NCI-H1105 treated with DMSO at 0.1 percent for 48 hours (cell line): Measurements from ENCODE around the gene TRIM47.

Experiments
- DNase-seq: peaks from one replicate; lab custom pipeline; 2025; lab: John Stamatoyannopoulos, UW

The TRIM47 gene

GRCh38 chr17:75908201-75908600, 29.8 kb upstream of the TRIM47 start:
- peak; percentile 75 for DNase-seq

DNA sequence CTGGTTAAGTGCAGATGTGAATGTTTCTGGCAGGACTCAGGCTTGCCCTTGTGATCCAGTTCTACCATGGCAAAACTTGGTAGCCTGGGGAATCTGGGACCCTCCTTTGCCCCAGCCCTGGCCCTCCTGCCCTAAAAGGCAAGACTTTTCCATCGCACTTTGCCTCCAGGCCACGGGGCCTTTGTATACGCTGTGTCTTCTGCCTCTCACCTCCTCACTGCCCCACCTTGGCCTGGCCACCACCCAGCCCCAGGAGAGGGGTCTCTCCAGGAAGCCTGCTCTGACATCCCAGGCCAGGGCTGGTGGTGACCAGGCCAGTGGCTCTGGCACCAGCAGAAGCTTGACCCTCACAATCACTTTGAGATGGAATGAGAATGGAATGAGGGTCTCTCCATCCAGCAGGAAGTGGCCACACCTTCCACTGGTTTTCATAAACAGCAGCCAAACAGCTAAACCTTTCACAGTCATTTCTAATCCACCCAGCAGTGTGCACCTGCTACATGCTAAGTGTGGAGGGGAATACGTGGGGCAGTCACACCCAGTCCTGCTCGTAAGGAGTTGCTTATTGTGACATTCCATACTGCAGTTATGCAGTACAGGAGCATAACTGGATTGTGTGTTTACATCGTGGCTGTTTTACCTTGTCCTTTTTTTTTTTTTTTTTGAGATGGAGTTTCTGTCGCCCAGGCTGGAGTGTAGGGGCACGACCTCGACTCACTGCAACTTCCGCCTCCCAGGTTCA, 27.9 kb upstream of the TRIM47 start:
- DNase-seq = no peak

DNA sequence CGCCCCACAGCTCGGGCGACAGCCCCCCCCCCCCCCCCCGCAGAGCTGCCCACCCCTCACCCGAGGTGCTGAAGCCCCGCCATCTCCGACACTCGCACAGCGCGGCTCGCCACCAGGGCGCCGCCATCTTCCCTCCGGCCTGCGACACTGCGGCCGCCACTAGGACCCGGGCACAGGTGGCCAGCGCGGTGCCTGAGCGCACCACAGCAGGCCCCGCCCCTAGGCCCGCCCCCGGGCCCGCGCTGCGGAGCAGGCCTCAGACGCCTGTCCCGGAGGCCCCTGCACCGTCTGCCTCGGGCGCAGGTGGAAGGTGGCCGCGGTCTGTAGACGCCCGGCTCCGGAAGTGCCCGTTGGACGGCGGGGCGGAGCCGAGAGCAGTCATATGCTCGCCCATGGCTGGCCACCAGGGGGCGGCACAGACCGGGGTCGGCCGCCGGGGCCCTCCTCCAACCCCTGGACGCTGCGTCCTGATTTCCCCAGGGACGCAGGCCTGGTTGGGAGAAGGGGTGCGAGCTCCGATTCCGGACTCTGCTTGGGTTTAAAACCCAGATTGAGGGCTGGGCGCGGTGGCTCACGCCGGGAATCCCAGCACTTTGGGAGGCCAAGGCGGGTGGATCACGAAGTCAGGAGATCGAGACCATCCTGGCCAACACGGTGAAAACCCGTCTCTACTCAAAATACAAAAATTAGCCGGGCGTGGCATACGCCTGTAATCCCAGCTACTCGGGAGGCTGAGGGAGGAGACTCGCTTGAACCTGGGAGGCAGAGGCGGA, 26.6 kb upstream of the TRIM47 start, which contains the start of gene MRPL38:
MRPL38 (minus strand) TSS at position 136 of the 773 bp plus-strand sequence; CDS start at position 127, 9 bp downstream.
- peak; percentile 93 for DNase-seq

DNA sequence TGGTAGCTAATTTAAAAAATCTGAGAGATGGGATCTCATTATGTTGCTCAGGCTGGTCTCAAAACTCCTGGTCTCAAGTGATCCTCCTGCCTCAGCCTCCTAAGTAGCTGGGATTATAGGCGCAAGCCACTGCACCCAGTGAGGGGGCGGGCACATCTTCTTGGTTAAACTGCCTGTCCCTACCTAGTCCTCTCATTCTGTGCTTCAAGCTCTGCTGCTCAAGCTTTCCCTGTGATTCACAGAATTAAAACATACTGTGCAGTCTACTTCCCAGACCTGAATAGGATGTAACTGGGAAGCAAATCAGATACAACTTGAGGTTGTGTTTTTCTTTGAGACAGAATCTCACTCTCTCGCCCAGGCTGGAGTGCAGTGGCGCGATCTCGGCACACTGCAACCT, 24.0 kb upstream of the TRIM47 start:
- no peak for DNase-seq

DNA sequence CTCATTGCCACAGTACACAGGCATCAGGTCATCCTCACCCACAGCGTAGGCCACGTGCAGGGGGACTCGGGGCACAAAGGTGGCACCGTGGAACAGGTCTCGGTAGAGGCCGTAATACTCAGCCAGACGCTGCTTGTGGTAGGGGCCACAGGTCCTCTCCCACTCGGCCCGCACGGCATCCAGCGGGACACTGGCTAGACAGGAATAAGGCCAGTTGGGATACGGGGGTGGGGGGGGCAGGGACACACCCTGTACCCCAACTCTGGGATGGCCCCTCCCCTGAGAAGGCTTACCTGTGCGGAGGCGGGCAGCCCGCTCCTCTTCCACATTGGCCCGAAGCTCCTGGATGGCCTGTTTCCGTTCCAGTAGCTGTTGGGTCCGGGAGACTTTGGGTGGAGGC, 23.3 kb upstream of the TRIM47 start:
- DNase-seq = no peak

DNA sequence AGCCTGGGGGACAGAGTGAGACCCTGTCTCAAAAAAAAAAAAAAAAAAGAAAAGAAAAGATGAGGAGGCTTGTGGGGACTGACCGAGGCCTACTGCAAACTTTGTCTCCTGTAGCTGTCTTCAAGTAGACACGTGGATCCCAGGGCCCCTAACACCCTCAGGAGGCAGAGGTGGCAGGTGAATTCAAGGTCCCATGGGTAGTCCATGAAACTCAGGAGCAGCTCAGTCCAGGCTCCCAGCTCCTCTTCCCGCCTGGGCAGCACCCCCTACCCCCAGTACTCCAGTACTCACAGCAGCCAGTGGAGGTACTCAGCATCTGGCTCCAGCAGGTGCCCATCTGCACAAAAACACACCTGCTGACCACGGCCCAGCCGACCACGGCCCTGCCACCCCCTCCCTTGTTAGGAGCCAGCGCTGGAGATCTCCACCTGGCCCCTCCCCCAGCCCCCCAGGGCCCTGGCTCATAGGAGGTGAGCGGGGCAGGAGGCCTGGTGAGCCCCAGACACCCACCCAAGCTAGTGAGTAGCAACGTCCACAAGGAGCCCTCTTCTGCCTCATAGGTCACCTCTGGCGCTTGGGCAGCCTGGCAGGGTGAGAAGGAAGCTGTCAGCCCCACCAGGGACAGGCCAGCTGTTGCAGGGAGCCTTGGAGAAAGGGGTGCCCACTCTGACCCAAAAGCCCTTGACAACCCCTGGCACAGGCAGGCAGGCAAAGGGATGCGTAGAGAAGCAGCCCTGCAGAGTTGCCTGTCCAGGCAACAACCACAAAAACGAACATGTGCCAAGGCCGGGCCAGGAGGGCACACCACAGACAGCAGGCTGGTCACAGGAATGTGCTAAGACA, 22.5 kb upstream of the TRIM47 start:
- no peak for DNase-seq

DNA sequence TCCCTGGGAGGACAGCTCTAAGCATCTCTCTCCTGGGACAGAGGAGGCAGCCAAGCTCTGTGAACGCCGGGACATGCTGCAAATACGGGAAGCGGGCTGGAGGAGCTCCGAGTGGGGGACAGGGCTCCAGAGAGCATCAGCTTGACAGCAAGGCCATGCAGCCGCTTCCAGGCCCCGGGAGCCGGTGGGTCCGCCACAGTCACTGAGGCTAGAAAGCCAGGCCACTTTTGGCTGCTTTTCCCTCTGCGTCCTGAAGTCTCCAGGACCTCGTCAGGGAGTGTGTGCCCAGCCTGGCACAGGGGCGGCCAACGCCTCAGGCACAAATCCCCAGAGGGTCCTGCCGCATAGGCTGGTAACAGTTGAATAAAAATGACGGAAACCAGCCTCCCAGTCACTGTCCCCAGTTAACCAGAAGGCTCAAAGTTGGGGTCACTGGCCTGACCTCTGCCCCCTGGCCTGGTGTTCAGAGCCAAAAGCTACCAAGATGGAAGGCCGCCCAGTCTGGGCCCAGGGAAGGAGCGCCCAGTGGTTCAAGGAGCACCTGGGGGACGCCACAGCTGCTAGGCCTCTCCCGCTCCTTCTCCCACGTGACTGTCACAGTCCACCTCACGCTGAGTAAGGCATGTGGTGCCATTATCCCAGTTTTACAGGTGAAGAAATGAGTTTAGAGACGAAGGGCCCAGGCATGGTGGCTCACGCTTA, 21.5 kb upstream of the TRIM47 start:
- DNase-seq = no peak

DNA sequence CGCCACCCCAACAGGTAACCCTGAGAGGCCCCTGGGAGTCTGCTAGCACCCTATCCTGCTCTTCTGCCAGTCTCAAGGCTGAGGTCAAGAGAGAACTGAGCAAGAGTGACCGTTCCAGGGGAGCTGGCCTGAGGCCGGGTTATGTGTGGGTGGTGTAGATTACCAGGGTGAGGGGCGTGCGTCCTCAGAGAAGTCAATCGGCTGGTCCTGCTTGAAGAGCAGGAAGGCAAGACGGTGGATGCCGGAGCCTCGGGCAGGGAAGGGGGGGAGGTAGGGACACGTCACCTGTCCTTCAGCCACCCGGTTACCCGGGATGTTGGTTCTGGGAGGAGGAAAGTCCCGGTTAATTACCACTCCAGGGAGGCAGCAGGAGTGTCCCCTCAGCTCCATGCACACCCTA, 21.0 kb upstream of the TRIM47 start:
- DNase-seq = no peak

GRCh38 chr17:75898791-75899190, 20.4 kb upstream of the TRIM47 start:
- no peak for DNase-seq

- DNase-seq = no peak
These were observed 19.7 kb upstream of the TRIM47 start for GRCh38 chr17:75898065-75898464.

DNA sequence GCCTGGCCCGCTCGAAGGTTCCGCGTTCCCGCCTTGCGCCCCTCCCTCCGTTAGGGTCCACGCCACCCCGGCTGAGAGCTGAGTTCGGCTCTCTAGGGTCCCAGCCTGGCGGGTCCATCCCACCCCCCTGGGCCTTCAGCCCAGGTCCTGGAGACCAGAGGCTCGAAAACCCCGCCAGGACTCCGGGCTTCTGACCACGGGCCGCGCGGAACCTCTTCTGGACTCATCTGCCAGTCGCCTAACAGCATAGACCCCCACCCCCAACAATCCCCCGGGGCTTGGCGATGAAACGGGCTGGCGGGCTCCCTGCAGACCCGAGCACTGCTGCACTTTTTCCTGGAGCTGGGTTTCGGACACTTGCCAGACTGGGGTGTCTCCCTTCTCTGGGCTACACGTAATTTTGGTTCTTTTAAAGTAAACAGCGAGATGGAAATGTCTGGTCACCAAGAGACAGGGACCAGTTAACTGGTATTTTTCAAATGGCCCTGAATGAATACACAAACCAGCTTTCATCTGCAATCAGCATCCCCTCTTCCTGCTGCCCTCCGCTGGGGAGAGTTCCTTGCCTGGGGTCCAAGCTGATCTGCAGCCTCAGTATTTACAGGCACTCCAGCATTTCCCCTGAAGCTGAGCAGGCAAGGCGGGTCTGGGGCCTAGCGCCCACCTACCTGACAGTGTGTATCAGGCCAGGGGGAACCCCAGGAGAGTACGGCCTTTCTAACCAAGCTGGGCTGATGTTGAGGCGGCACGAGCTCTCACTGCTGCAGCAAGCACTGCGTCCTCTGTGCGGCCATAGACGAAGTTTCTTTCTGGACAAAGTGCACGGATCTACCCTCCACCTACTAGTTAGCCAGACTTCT, 19.0 kb upstream of the TRIM47 start:
- no peak for DNase-seq

DNA sequence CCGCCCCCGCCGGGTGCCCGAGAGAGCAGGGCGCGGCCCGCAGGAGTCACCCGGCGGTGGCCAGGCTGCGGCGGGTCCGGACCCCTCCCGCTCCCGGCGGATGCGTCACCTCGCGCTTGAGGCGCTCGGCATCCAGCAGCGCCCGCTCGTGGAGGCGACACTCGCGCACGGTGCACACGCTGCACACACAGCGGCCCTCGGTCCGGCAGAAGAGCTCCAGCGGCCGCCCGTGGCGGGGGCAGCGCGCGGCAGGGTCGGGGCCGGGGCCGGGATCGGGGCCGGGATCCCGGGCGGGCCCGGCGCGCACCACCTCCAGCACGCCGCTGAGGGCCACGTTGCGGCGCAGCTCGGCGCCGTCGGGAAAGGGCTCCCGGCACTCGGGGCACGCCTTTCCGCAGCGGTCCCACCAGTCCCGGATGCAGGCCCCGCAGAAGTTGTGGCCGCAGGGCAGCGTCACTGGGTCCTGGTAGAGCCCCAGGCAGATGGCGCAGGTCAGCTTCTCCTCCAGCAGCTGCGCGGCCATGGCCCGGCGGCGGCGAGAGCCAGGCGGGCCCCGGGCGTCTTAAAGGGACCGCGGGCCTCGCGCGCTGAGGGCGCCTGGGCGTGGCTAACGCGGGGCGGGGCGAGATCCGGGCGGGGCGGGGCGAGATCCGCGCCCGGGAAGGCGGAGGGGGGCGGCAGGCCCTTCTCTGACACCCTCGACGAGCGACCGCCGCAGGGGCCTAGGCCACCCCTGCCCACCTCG, 18.2 kb upstream of the TRIM47 start, which contains the start of gene TRIM65:
TRIM65 (minus strand) TSS at position 537 of the 745 bp plus-strand sequence; CDS start at position 523, 14 bp downstream.
- peak; percentile 59 for DNase-seq

DNA sequence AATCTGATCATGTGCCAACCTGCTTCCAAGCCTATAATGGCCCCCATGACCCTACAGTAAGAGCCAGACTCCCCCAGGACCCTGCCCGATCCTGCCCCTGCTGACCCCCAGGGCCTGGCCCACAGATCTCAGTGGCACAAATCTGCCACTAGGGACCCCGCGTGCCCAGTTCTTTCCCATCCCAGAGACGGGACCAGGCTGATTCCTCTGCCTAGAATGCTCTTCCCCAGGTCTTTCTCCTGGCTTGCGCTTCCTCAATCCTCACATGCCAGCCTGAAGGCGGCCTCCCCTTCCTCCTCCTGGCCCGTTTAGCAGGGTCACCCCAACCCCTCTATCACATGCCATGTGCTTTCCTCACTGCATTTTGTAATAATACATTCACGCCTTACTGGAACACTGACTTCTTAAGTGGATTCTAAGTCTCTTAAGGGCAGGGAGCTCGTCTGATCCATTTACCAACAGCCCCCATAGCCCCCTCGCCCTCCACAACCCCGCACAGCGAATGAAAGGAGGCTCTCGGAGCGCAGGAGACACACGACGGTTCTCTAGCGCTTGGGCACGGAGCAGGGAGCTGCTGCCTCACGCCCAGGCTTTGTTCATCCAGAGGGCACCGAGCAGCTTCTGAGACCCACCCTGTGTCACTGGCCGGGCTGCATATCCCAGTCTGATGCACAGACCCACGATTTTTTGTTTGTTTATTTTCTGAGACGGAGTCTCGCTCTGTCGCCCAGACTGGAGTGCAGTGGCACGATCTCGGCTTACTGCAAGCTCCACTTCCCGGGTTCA, 17.2 kb upstream of the TRIM47 start:
- DNase-seq = no peak

- DNase-seq = no peak
These were observed 15.8 kb upstream of the TRIM47 start for GRCh38 chr17:75894049-75894733.

- no peak for DNase-seq
These were observed 15.1 kb upstream of the TRIM47 start for GRCh38 chr17:75893305-75894048.

GRCh38 chr17:75892556-75893224, 14.3 kb upstream of the TRIM47 start:
- DNase-seq = no peak
